H1 (cell line): ENCODE data around the gene QRICH2. TPM values are rescaled to one million over a fixed set of nuclear protein-coding genes. Genes with fewer than 3 reads are reported as not detected.

Experiments
- CTCF ChIA-PET: fragments of 300-600 bp; sonication (Branson Sonifier 250); formaldehyde crosslinking; loops from one replicate; lab custom pipeline; 2021; ENCODE audit not compliant: partially characterized antibody; lab: Charles Lee
- POLR2A ChIA-PET: fragments of 300-600 bp; sonication (Branson Sonifier 250); formaldehyde crosslinking; loops from one replicate; lab custom pipeline; 2021; ENCODE audit warnings: inconsistent platforms; ENCODE audit not compliant: partially characterized antibody; lab: Charles Lee
- DNase-seq, 2 experiments: peaks; one replicate each; pipeline versions ENCODE4 v3.0.0 to v3.0.0-alpha.2; 2010 to 2022; ENCODE audit warnings: low spot score in 2 of 2, low read depth in 1 of 2, mixed read lengths in 1 of 2
- FAIRE-seq: peaks from 2 replicates; lab custom pipeline; 2011; peaks lifted over from hg19 to GRCh38; lab: Jason Lieb, UNC
- H2AFZ ChIP-seq: 2 replicates; pipeline ENCODE4 v1.8.1; 2012; ENCODE audit warnings: low read length, inconsistent platforms
- H2AK5ac ChIP-seq: 2 replicates; pipeline ENCODE4 v1.6.1; 2013; ENCODE audit warnings: low read depth, low read length
- H2BK120ac ChIP-seq: replicated peaks from 2 replicates; pipeline ENCODE3; 2013; ENCODE audit warnings: low read depth, low read length, inconsistent platforms
- H2BK12ac ChIP-seq: 2 replicates; pipeline ENCODE4 v1.6.1; 2013; ENCODE audit warnings: low read depth, low read length
- H2BK15ac ChIP-seq: 2 replicates; pipeline ENCODE4 v1.6.1; 2013; ENCODE audit warnings: low read length
- H2BK20ac ChIP-seq: 2 replicates; pipeline ENCODE4 v1.6.1; 2013; ENCODE audit warnings: low read length
- H2BK5ac ChIP-seq: 2 replicates; pipeline ENCODE4 v1.6.1; 2013; ENCODE audit warnings: low read depth, low read length
- H3K14ac ChIP-seq: 2 replicates; pipeline ENCODE4 v1.6.1; 2013; ENCODE audit warnings: inconsistent platforms; ENCODE audit not compliant: insufficient read length
- H3K18ac ChIP-seq: 2 replicates; pipeline ENCODE4 v1.6.1; 2013; ENCODE audit warnings: low read length; ENCODE audit errors: extremely low read depth
- H3K23ac ChIP-seq: 2 replicates; pipeline ENCODE4 v1.6.1; 2013; ENCODE audit warnings: inconsistent platforms; ENCODE audit not compliant: insufficient read length
- H3K23me2 ChIP-seq: 2 replicates; pipeline ENCODE4 v1.6.1; 2013; ENCODE audit warnings: low read depth, low read length
- H3K27ac ChIP-seq: 2 replicates; pipeline ENCODE4 v1.6.1; 2011; ENCODE audit warnings: low read depth, low read length, inconsistent platforms
- H3K27me3 ChIP-seq, 4 experiments: replicated peaks in 1 of 4; 1 replicate in 1 of 4; 2 replicates in 3 of 4; pipeline versions ENCODE4 v1.6.1 to v1.8.1; 2011 to 2013; ENCODE audit warnings: low read length in 3 of 4, mild to moderate bottlenecking in 3 of 4, inconsistent platforms in 2 of 4, mixed read lengths in 2 of 4, moderate library complexity in 1 of 4; ENCODE audit not compliant: control insufficient read depth in 3 of 4, insufficient read depth in 3 of 4; ENCODE audit errors: extremely low read depth in 1 of 4
- H3K36me3 ChIP-seq, 4 experiments: 2 replicates each; pipeline versions ENCODE4 v1.6.1 to v1.8.1; 2011 to 2013; ENCODE audit warnings: mild to moderate bottlenecking in 4 of 4, low read length in 3 of 4, moderate library complexity in 2 of 4, control low read depth in 1 of 4, inconsistent platforms in 1 of 4; ENCODE audit not compliant: insufficient read depth in 4 of 4, control insufficient read depth in 2 of 4
- H3K4ac ChIP-seq: replicated peaks from 2 replicates; pipeline ENCODE3; 2013; ENCODE audit warnings: low read length, low read depth, mixed read lengths, inconsistent platforms; ENCODE audit not compliant: insufficient read length
- H3K4me1 ChIP-seq, 4 experiments: replicated peaks in 1 of 4; 1 replicate in 1 of 4; 2 replicates in 3 of 4; pipeline versions ENCODE4 v1.6.1 to v1.8.1; 2011 to 2013; ENCODE audit warnings: low read length in 3 of 4, inconsistent platforms in 2 of 4, mixed read lengths in 1 of 4; ENCODE audit not compliant: insufficient read depth in 4 of 4, control insufficient read depth in 3 of 4
- H3K4me2 ChIP-seq, 2 experiments: 2 replicates each; pipeline versions ENCODE4 v1.6.1 to v1.8.1; 2011 to 2013; ENCODE audit warnings: low read depth in 2 of 2, low read length in 2 of 2, control low read depth in 1 of 2, inconsistent platforms in 1 of 2, mild to moderate bottlenecking in 1 of 2; ENCODE audit not compliant: insufficient read depth in 1 of 2
- H3K4me3 ChIP-seq, 4 experiments: fragments of 200-600, 300-600 bp in 1 of 4; sonication (generic), shearing (Covaris generic), sonication (Bioruptor Twin) in 1 of 4; 2 replicates each; pipeline versions ENCODE4 v1.5.1 to v1.8.1; 2011 to 2016; ENCODE audit warnings: low read length in 4 of 4, low read depth in 3 of 4, control low read depth in 2 of 4, inconsistent platforms in 2 of 4, mild to moderate bottlenecking in 2 of 4, mixed read lengths in 1 of 4, moderate library complexity in 1 of 4; ENCODE audit not compliant: insufficient read depth in 2 of 4; ENCODE audit errors: extremely low read depth in 1 of 4
- H3K56ac ChIP-seq: replicated peaks from 2 replicates; pipeline ENCODE3; 2013; ENCODE audit warnings: low read depth, mild to moderate bottlenecking, mixed read lengths, low read length, inconsistent platforms; ENCODE audit not compliant: insufficient read length
- H3K79me1 ChIP-seq: 2 replicates; pipeline ENCODE4 v1.6.1; 2013; ENCODE audit warnings: low read depth, low read length, control low read depth
- H3K79me2 ChIP-seq, 2 experiments: 2 replicates each; pipeline versions ENCODE4 v1.6.1 to v1.8.1; 2012 to 2013; ENCODE audit warnings: low read length in 2 of 2, mild to moderate bottlenecking in 2 of 2, inconsistent platforms in 1 of 2; ENCODE audit not compliant: insufficient read depth in 2 of 2, control insufficient read depth in 1 of 2
- H3K9ac ChIP-seq, 4 experiments: replicated peaks in 1 of 4; 1 replicate in 1 of 4; 2 replicates in 3 of 4; pipeline versions ENCODE4 v1.6.1 to v1.8.1; 2011 to 2013; ENCODE audit warnings: low read depth in 3 of 4, low read length in 3 of 4, control low read depth in 2 of 4, mild to moderate bottlenecking in 2 of 4, moderate library complexity in 2 of 4, inconsistent platforms in 1 of 4; ENCODE audit errors: extremely low read depth in 1 of 4
- H3K9me3 ChIP-seq, 2 experiments: 2 replicates each; pipeline versions ENCODE4 v1.6.1 to v1.8.1; 2012 to 2013; ENCODE audit warnings: mild to moderate bottlenecking in 2 of 2, moderate library complexity in 2 of 2, control low read depth in 1 of 2, inconsistent platforms in 1 of 2, low read depth in 1 of 2, low read length in 1 of 2, mixed read lengths in 1 of 2; ENCODE audit not compliant: insufficient read depth in 2 of 2
- H4K20me1 ChIP-seq, 2 experiments: replicated peaks in 1 of 2; 2 replicates each; pipeline versions ENCODE3 to v1.8.1; 2011 to 2013; ENCODE audit warnings: inconsistent platforms in 2 of 2, low read length in 2 of 2, mild to moderate bottlenecking in 1 of 2; ENCODE audit not compliant: insufficient read depth in 2 of 2, control insufficient read depth in 1 of 2
- H4K5ac ChIP-seq: 2 replicates; pipeline ENCODE4 v1.6.1; 2013; ENCODE audit warnings: low read length, low read depth, mixed read lengths, inconsistent platforms; ENCODE audit not compliant: insufficient read length
- H4K8ac ChIP-seq: 2 replicates; pipeline ENCODE4 v1.8.0; 2013; ENCODE audit warnings: mild to moderate bottlenecking, moderate library complexity, low read length, inconsistent platforms; ENCODE audit not compliant: insufficient read depth; ENCODE audit errors: extremely low read depth
- H4K91ac ChIP-seq: replicated peaks from 2 replicates; pipeline ENCODE3; 2013; ENCODE audit warnings: low read length, mixed read lengths, inconsistent platforms; ENCODE audit not compliant: insufficient read length
- CBX8 ChIP-seq: fragments of 300-800, 300-1000 bp; sonication (generic); IDR thresholded peaks from 2 replicates; pipeline ENCODE4 v1.7.1; 2016; ENCODE audit warnings: low read depth, low read length, borderline replicate concordance
- GABPA ChIP-seq: IDR thresholded peaks from 2 replicates; pipeline ENCODE4 v1.6.1; 2011; ENCODE audit warnings: mild to moderate bottlenecking, low read length, moderate library complexity, borderline replicate concordance; ENCODE audit not compliant: insufficient read depth
- POLR2AphosphoS5 ChIP-seq: IDR thresholded peaks from 2 replicates; pipeline ENCODE4 v1.6.1; 2011; ENCODE audit warnings: low read depth, low read length
- POU5F1 ChIP-seq: IDR thresholded peaks from 2 replicates; pipeline ENCODE4 v1.6.1; 2011; ENCODE audit warnings: low read depth, mild to moderate bottlenecking, low read length, moderate library complexity
- WGBS, 2 experiments: shearing (Covaris generic) in 1 of 2; methylation state at CpG; one replicate each; pipeline versions ENCODE4 v1.1.6 to v1.1.7; 2013 to 2015; ENCODE audit warnings: low lambda C conversion rate in 2 of 2, mixed read lengths in 2 of 2, inconsistent platforms in 1 of 2, low coverage in 1 of 2, missing lambda C conversion rate in 1 of 2; ENCODE audit not compliant: insufficient replicate concordance in 2 of 2, insufficient coverage in 1 of 2, insufficient read length in 1 of 2; ENCODE audit errors: extremely low coverage in 1 of 2, missing lambda C conversion rate in 1 of 2; 5-methylcytosine and 5-hydroxymethylcytosine counted together
- polyA plus RNA-seq, 7 experiments: library from polyadenylated mRNA; depleted of rRNA in 3 of 7; stranded (reverse) in 5 of 7; unstranded in 2 of 7; fragments of >200 nt in 5 of 7; fragments of 200-250 nt in 2 of 7; gene quantifications; 1 replicate in 5 of 7; 2 replicates in 1 of 7; 4 replicates in 1 of 7; pipeline versions ENCODE4 v1.2.1 to v1.2.3, GENCODE V29; 2011 to 2013; ENCODE audit warnings: missing spikeins in 2 of 7, mixed read lengths in 2 of 7
- total RNA-seq: library from RNA; stranded (reverse); fragmentation: NEBNext Ultra II Directional; extraction: Animal tissue kit (Norgen Biotek cat#: 25700); gene quantifications from 2 replicates; pipeline ENCODE4 v1.2.1, GENCODE V29; 2021

The QRICH2 gene
- total and polyA plus RNA-seq, 2 of the 8 experiments (the other 6 are each of a cell fraction or from before 2014, with no cell fraction given): 2.8 to 3.8 TPM

DNA sequence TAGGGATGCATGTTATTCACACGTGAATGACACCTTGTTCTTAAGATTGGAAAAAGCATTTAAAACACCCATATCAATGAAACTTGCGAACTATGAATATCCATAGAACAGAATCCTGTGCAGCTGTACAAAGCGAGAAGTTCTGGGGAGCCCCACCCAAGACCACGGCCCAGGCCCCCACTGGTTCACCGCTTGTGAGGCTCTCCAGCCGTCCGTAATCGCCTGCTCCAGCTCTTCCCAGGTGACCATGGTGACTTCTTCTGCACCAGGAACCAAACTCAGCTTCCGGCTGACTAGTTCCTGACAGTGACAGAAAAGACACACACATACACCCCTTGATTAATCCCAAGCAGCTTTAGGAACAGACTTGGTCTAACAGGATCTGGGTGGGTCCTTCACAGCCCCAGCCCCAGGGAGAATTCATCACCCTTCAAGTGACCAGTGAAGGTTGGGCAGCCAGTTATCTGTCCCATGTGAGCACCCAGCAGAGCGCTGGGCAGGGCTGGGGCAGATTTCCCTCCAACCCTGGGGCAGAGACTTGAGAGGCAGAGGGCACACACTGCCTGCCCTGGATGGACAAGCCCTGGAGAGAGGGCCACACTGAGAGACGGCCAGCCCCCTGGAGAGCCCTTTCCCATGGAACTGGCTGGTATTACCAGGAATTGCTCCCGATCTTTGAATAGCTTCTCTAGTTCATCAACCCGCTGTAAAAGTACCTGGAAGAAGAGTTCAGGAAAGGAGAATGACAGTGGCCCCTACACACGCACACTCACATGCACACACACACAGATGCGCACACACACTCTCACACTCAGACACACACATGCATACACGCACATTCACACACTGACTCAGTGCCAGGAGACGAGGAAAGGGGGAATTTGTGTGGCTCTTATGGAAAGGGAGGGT, 3.6 kb downstream of the QRICH2 start:
- H3K79me1 ChIP-seq: no peaks in the 10 kb centered on the region
- no peak overlapping the region for H2BK12ac ChIP-seq
- H3K79me2 ChIP-seq: no peaks in the 10 kb centered on the region
- ChIA-PET CTCF (interaction anchor here (0.8 to 11.5 kb wide), 27 partner anchors 8 to 402 kb away, joined by 3 to 161 read pairs (median 4); partner anchors contain the start of gene MRPL38), POLR2A (no interaction called here)
- H3K9ac ChIP-seq: no peak overlapping the region
- H3K23ac ChIP-seq: no peak overlapping the region
- H3K4me3 ChIP-seq: no peak overlapping the region
- no peaks in the 10 kb centered on the region for H3K9me3 ChIP-seq
- no peak overlapping the region for H3K27ac ChIP-seq
- H4K8ac ChIP-seq: peak overlapping the region; percentile 29
- H2BK20ac ChIP-seq: no peak overlapping the region
- no peaks in the 10 kb centered on the region for H3K23me2 ChIP-seq
- FAIRE-seq (no peak), DNase-seq (no peak)
- H2BK120ac ChIP-seq: no peak overlapping the region
- no peak overlapping the region for H3K56ac ChIP-seq
- no peak overlapping the region for H4K91ac ChIP-seq
- no peak overlapping the region for H2BK5ac ChIP-seq
- H3K4me2 ChIP-seq: no peak overlapping the region
- H4K20me1 ChIP-seq: peaks cover 1 to 2% of the 10 kb centered on the region in 2 experiments
- H3K27me3 ChIP-seq: no peaks in the 10 kb centered on the region
- TF ChIP-seq CBX8 (no peak), POLR2AphosphoS5 (no peak), GABPA (no peak), POU5F1 (no peak)
- H2BK15ac ChIP-seq: no peak overlapping the region
- no peak overlapping the region for H3K4ac ChIP-seq
- no peak overlapping the region for H3K14ac ChIP-seq
- H3K4me1 ChIP-seq: no peaks in the 10 kb centered on the region
- H4K5ac ChIP-seq: no peak overlapping the region
- WGBS, 2 experiments: 82% methylated on average over 15 of the region's 17 CpGs; no CpG with 5 or more reads in 1 of the 2 experiments
- peaks cover 0 to 7% (median 0%) of the 10 kb centered on the region in 4 experiments; a peak in 2 of 8 replicates for H3K36me3 ChIP-seq
- no peak overlapping the region for H2AK5ac ChIP-seq
- H2AFZ ChIP-seq: no peak overlapping the region
- no peak overlapping the region for H3K18ac ChIP-seq
